IPS-NIHi11 (cell line): Measurements from ENCODE around the gene SKOR1.

Experiments
- DNase-seq: peaks from one replicate; pipeline ENCODE4 v3.0.0; 2012; ENCODE audit warnings: mixed read lengths, low spot score

The SKOR1 gene

GRCh38 chr15:67832897-67833709, 7.8 kb downstream of the SKOR1 start:
- peak; percentile 40 for DNase-seq

- DNase-seq = peak; percentile 71
These were observed 8.6 kb downstream of the SKOR1 start for GRCh38 chr15:67833710-67834511.

GRCh38 chr15:67834581-67835296, 9.4 kb downstream of the SKOR1 start:
- peak; percentile 35 for DNase-seq

GRCh38 chr15:67835297-67836133, 10.2 kb downstream of the SKOR1 start:
- peak; percentile 36 for DNase-seq

- DNase-seq = peak; percentile 46
These were observed 10.8 kb downstream of the SKOR1 start for GRCh38 chr15:67836134-67836455.

GRCh38 chr15:67836477-67836876, 11.2 kb downstream of the SKOR1 start:
- DNase-seq = peak; percentile 73

- peak; percentile 19 for DNase-seq
These were observed 11.6 kb downstream of the SKOR1 start for GRCh38 chr15:67836955-67837354.

- DNase-seq = peak; percentile 75
These were observed 13.6 kb downstream of the SKOR1 start for GRCh38 chr15:67838789-67839332.

GRCh38 chr15:67839499-67839928, 14.2 kb downstream of the SKOR1 start:
- no peak for DNase-seq

GRCh38 chr15:67839929-67840748, 14.8 kb downstream of the SKOR1 start, which contains the start of gene RNU6-1:
Gene RNU6-1, minus strand, starts transcription at chr15:67840045.
- peak; percentile 91 for DNase-seq

GRCh38 chr15:67840749-67841512, 15.6 kb downstream of the SKOR1 start:
- DNase-seq = no peak

- DNase-seq = no peak
These were observed 16.1 kb downstream of the SKOR1 start for GRCh38 chr15:67841513-67841762.

- no peak for DNase-seq
These were observed 17.8 kb downstream of the SKOR1 start for GRCh38 chr15:67843092-67843501.

GRCh38 chr15:67843571-67844387, 18.5 kb downstream of the SKOR1 start:
- no peak for DNase-seq

- DNase-seq = no peak
These were observed 20.7 kb downstream of the SKOR1 start for GRCh38 chr15:67845974-67846373.

GRCh38 chr15:67849538-67849937, 24.2 kb downstream of the SKOR1 start:
- DNase-seq = no peak

- no peak for DNase-seq
These were observed 25.0 kb downstream of the SKOR1 start for GRCh38 chr15:67850336-67850735.

- no peak for DNase-seq
These were observed 25.8 kb downstream of the SKOR1 start for GRCh38 chr15:67850994-67851571.

- no peak for DNase-seq
These were observed 27.1 kb downstream of the SKOR1 start for GRCh38 chr15:67852418-67852817.
